ENCODE data around the gene TGFB1I1.

DNA sequence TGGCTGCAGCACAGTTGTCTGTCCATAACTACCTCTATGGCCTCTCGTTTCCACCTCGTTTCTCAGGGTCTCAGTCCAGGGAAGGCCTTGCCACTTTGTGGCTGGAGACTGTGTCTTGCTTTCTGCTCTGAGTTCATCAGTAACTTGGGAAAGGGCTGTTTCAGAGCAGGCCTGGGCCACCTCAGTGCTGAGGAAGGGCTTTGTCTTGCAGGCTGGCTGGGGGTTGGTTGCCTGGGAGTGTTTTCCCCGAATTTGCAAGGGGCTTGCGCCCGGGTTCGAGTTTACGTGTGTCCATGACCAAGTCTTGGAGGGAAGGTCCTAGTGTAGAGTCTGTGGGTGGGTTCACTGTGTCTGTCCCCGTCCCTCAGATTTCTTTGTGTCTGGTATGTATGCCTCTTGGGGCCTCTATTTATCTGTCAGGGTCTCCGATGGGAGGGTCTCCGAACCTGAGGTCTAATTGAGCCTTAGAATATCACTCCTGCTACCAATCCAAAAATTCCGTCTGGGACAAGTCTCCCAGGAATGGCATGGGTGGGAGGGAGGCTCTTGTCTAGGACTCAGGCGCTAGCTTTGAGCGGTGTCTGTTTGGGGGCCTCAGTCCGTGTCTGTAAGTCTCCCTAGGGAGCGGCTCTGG is 594 bp upstream of the TGFB1I1 start:
- TF ChIP-seq RAD21 (IDR thresholded peaks at IDR 0.05; ENCODE audit: low read depth) (no peak), TCF12 (IDR thresholded peaks at IDR 0.05; ENCODE audit: low read depth) (no peak)
- TF ChIP-seq, protein P1, sequence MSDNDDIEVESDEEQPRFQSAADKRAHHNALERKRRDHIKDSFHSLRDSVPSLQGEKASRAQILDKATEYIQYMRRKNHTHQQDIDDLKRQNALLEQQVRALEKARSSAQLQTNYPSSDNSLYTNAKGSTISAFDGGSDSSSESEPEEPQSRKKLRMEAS (IDR thresholded peaks at IDR 0.05) = no peak

Measured in Ishikawa (cell line).